HEK293 (cell line): Measurements from ENCODE around the gene LPP.

ENCODE experiments used
- CTCF ChIA-PET: fragments of 350-600 bp; formaldehyde crosslinking; extraction: SDS; loops from one replicate; lab custom pipeline; 2021; ENCODE audit warnings: antibody characterized with exemption; lab: Yijun Ruan, JAX
- POLR2A ChIA-PET: fragments of 300-600 bp; formaldehyde crosslinking; extraction: SDS; loops from one replicate; lab custom pipeline; 2020; ENCODE audit warnings: antibody characterized with exemption, inconsistent platforms; lab: Yijun Ruan, JAX
- H3K27ac ChIP-seq: fragments of 200-500 bp; sonication (Bioruptor generic); 2 replicates; pipeline ENCODE4 v1.5.1; 2014; ENCODE audit warnings: low read depth, low read length, control low read depth, inconsistent platforms; ENCODE audit errors: extremely low read depth
- H3K36me3 ChIP-seq, 2 experiments: fragments of 200-500 bp in 1 of 2; sonication (Bioruptor generic) in 1 of 2; 1 replicate in 1 of 2; 2 replicates in 1 of 2; pipeline ENCODE4 v1.5.1; 2014 to 2017; ENCODE audit warnings: inconsistent platforms in 2 of 2, low read length in 2 of 2; ENCODE audit not compliant: control insufficient read depth in 2 of 2, insufficient read depth in 1 of 2
- H3K4me1 ChIP-seq: fragments of 200-500 bp; sonication (Bioruptor generic); 2 replicates; pipeline ENCODE4 v1.5.1; 2014; ENCODE audit warnings: mild to moderate bottlenecking, low read length, inconsistent platforms; ENCODE audit not compliant: control insufficient read depth, insufficient read depth
- H3K4me3 ChIP-seq: 2 replicates; pipeline ENCODE4 v1.5.1; 2011; ENCODE audit warnings: low read depth, mild to moderate bottlenecking, control low read depth, low read length, moderate library complexity
- H3K9me3 ChIP-seq: fragments of 200-500 bp; sonication (Bioruptor generic); 2 replicates; pipeline ENCODE4 v1.5.1; 2014; ENCODE audit warnings: low read depth, low read length, inconsistent platforms; ENCODE audit not compliant: control insufficient read depth, insufficient read depth
- GLI2 ChIP-seq: fragments of 450-650 bp; formaldehyde crosslinking; IDR thresholded peaks from 2 replicates; pipeline ENCODE4; 2017; ENCODE audit warnings: missing biosample characterization, missing genetic modification characterization, low read depth, borderline replicate concordance
- IKZF3 ChIP-seq: fragments of 450-650 bp; IDR thresholded peaks from 2 replicates; pipeline ENCODE4 v1.5.0; 2018; ENCODE audit warnings: missing biosample characterization, mild to moderate bottlenecking, missing genetic modification characterization, moderate library complexity
- MEIS1 ChIP-seq: sonication (generic); formaldehyde crosslinking; IDR thresholded peaks from 2 replicates; pipeline ENCODE4 v1.8.1; 2022; ENCODE audit warnings: missing genetic modification reagents, mild to moderate bottlenecking, borderline replicate concordance
- MYNN ChIP-seq: fragments of 450-650 bp; formaldehyde crosslinking; IDR thresholded peaks from 2 replicates; pipeline ENCODE4 v1.5.1; 2016; ENCODE audit warnings: missing biosample characterization, missing genetic modification characterization, borderline replicate concordance
- WT1 ChIP-seq: fragments of 450-650 bp; formaldehyde crosslinking; IDR thresholded peaks from 2 replicates; pipeline ENCODE4 v1.5.1; 2016; ENCODE audit warnings: missing biosample characterization, missing genetic modification characterization
- ZBTB1 ChIP-seq: fragments of 450-650 bp; formaldehyde crosslinking; IDR thresholded peaks from 2 replicates; pipeline ENCODE4 v1.5.1; 2016; ENCODE audit warnings: missing biosample characterization, missing genetic modification characterization
- ZBTB10 ChIP-seq: fragments of 450-650 bp; formaldehyde crosslinking; IDR thresholded peaks from 2 replicates; pipeline ENCODE4 v1.5.1; 2016; ENCODE audit warnings: missing biosample characterization, missing genetic modification characterization
- ZBTB26 ChIP-seq: fragments of 450-650 bp; formaldehyde crosslinking; optimal IDR thresholded peaks from 2 replicates; pipeline ENCODE3; 2016; ENCODE audit warnings: missing biosample characterization, mild to moderate bottlenecking, missing genetic modification characterization
- ZFP69B ChIP-seq: fragments of 450-650 bp; formaldehyde crosslinking; IDR thresholded peaks from 2 replicates; pipeline ENCODE4 v1.5.1; 2016; ENCODE audit warnings: missing biosample characterization, missing genetic modification characterization
- ZNF114 ChIP-seq: fragments of 450-650 bp; formaldehyde crosslinking; IDR thresholded peaks from 2 replicates; pipeline ENCODE4 v1.5.0; 2017; ENCODE audit warnings: missing biosample characterization, missing genetic modification characterization
- ZNF140 ChIP-seq: fragments of 450-650 bp; formaldehyde crosslinking; IDR thresholded peaks from 2 replicates; pipeline ENCODE4 v1.5.1; 2016; ENCODE audit warnings: missing biosample characterization, missing genetic modification characterization
- ZNF146 ChIP-seq: fragments of 450-650 bp; formaldehyde crosslinking; IDR thresholded peaks from 2 replicates; pipeline ENCODE4 v1.5.1; 2016; ENCODE audit warnings: missing biosample characterization, missing genetic modification characterization
- ZNF155 ChIP-seq: fragments of 450-650 bp; formaldehyde crosslinking; IDR thresholded peaks from 2 replicates; pipeline ENCODE4 v1.5.1; 2016; ENCODE audit warnings: missing biosample characterization, missing genetic modification characterization
- ZNF169 ChIP-seq: fragments of 450-650 bp; formaldehyde crosslinking; IDR thresholded peaks from 2 replicates; pipeline ENCODE4 v1.5.1; 2016; ENCODE audit warnings: missing biosample characterization, missing genetic modification characterization
- ZNF174 ChIP-seq: fragments of 450-650 bp; formaldehyde crosslinking; IDR thresholded peaks from 2 replicates; pipeline ENCODE4 v1.5.0; 2017; ENCODE audit warnings: missing biosample characterization, mild to moderate bottlenecking, missing genetic modification characterization
- ZNF24 ChIP-seq: fragments of 450-650 bp; formaldehyde crosslinking; IDR thresholded peaks from 2 replicates; pipeline ENCODE4 v1.5.1; 2016; ENCODE audit warnings: missing biosample characterization, missing genetic modification characterization
- ZNF362 ChIP-seq: fragments of 450-650 bp; formaldehyde crosslinking; IDR thresholded peaks from 2 replicates; pipeline ENCODE4 v1.5.1; 2016; ENCODE audit warnings: missing biosample characterization, missing genetic modification characterization
- ZNF544 ChIP-seq: fragments of 450-650 bp; formaldehyde crosslinking; IDR thresholded peaks from 2 replicates; pipeline ENCODE4 v1.5.0; 2017; ENCODE audit warnings: missing biosample characterization, missing genetic modification characterization
- ZNF555 ChIP-seq: fragments of 450-650 bp; formaldehyde crosslinking; conservative IDR thresholded peaks from 2 replicates; pipeline ENCODE4 v1.5.1; 2017; ENCODE audit warnings: missing biosample characterization, mild to moderate bottlenecking, missing genetic modification characterization, inconsistent platforms
- ZNF600 ChIP-seq: fragments of 450-650 bp; formaldehyde crosslinking; IDR thresholded peaks from 2 replicates; pipeline ENCODE4 v1.5.1; 2016; ENCODE audit warnings: missing biosample characterization, missing genetic modification characterization
- ZNF626 ChIP-seq: fragments of 450-650 bp; sonication (Bioruptor Pico); formaldehyde crosslinking; IDR thresholded peaks from 2 replicates; pipeline ENCODE4 v1.5.1; 2018; ENCODE audit warnings: missing biosample characterization, missing genetic modification characterization, inconsistent platforms
- ZNF768 ChIP-seq: fragments of 450-650 bp; formaldehyde crosslinking; IDR thresholded peaks from 2 replicates; pipeline ENCODE4 v1.5.1; 2018; ENCODE audit warnings: missing biosample characterization, mild to moderate bottlenecking, missing genetic modification characterization
- ZNF776 ChIP-seq: fragments of 450-650 bp; formaldehyde crosslinking; IDR thresholded peaks from 2 replicates; pipeline ENCODE4 v1.5.0; 2017; ENCODE audit warnings: missing biosample characterization, missing genetic modification characterization, borderline replicate concordance
- ZNF791 ChIP-seq: fragments of 450-650 bp; formaldehyde crosslinking; IDR thresholded peaks from 2 replicates; pipeline ENCODE4 v1.5.1; 2016; ENCODE audit warnings: missing biosample characterization, missing genetic modification characterization
- ZNF837 ChIP-seq: fragments of 450-650 bp; formaldehyde crosslinking; IDR thresholded peaks from 2 replicates; pipeline ENCODE4 v1.5.1; 2016; ENCODE audit warnings: missing biosample characterization, missing genetic modification characterization
- ZSCAN18 ChIP-seq: fragments of 450-650 bp; formaldehyde crosslinking; IDR thresholded peaks from 2 replicates; pipeline ENCODE4 v1.5.1; 2016; ENCODE audit warnings: missing biosample characterization, missing genetic modification characterization

Gene LPP

GRCh38 chr3:188284455-188285212, 130.7 kb downstream of the LPP start:
- no peak overlapping the region for H3K27ac ChIP-seq
- CTCF ChIA-PET: interaction anchor here (1.1 kb wide), 1 partner anchor 10 kb away, joined by 4 read pairs; no protein-coding TSS in a partner anchor

DNA sequence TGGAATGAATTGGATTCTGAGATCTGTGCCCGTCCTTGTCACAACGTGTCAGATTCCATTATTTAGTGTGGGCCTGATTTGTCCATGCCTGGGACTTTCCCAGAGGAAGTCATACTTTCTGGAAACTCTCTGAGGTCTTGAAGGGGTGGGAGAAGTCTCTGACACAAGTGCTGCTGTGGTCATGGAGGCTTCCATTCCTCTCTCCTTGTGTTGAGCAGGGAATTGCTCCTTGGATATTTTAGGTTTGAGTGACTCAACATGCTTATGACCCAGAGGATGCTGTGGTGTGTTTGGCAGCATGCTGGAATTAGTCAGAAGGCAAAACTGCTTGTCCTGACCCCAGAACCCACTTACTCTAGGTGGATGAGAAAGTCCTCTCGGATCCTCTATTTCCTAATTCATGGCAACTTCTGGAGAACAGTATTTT, 132.1 kb downstream of the LPP start:
- CTCF ChIA-PET: no interaction called here
- H3K4me1 ChIP-seq: peaks cover 2% of the 10 kb centered on the region; the same call in 1 of the 2 replicates
- no peaks in the 10 kb centered on the region for H3K36me3 ChIP-seq
- POLR2A ChIA-PET: no interaction called here
- H3K27ac ChIP-seq: no peak overlapping the region
- H3K4me3 ChIP-seq: no peak overlapping the region
- TF ChIP-seq ZNF600 (tag by site-specific recombination) (0 out of 2 replicates have a peak, but pooled peaks have one; percentile 26), ZBTB1 (tag by site-specific recombination) (no peak), ZNF791 (tag by site-specific recombination) (no peak), ZNF544 (tag by site-specific recombination) (no peak)
- TF ChIP-seq, all 188 proteins: peak for 1
- no peaks in the 10 kb centered on the region for H3K9me3 ChIP-seq

More at GRCh38 chr3:188284455-188285212, 130.7 kb downstream of the LPP start:
- H3K4me1 ChIP-seq: peaks cover 2% of the 10 kb centered on the region; the same call in 1 of the 2 replicates
- H3K4me3 ChIP-seq: no peak overlapping the region
- TF ChIP-seq ZNF776 (tag by site-specific recombination): no peak
- TF ChIP-seq ZNF626 (tag by site-specific recombination): no peak
- no peak for TF ChIP-seq ZNF362 (tag by site-specific recombination)
- TF ChIP-seq ZBTB10 (tag by site-specific recombination): no peak
- no peak for TF ChIP-seq ZNF837 (tag by site-specific recombination)
- no peak for TF ChIP-seq ZNF555 (tag by site-specific recombination)
- TF ChIP-seq IKZF3 (tag by site-specific recombination): no peak
- no peak for TF ChIP-seq ZNF791 (tag by site-specific recombination)
- TF ChIP-seq ZNF768 (tag by site-specific recombination): no peak
- no peak for TF ChIP-seq ZSCAN18 (tag by site-specific recombination)
- no peak for TF ChIP-seq ZNF174 (tag by site-specific recombination)
- H3K9me3 ChIP-seq: no peaks in the 10 kb centered on the region
- POLR2A ChIA-PET: no interaction called here
- no peaks in the 10 kb centered on the region for H3K36me3 ChIP-seq

DNA sequence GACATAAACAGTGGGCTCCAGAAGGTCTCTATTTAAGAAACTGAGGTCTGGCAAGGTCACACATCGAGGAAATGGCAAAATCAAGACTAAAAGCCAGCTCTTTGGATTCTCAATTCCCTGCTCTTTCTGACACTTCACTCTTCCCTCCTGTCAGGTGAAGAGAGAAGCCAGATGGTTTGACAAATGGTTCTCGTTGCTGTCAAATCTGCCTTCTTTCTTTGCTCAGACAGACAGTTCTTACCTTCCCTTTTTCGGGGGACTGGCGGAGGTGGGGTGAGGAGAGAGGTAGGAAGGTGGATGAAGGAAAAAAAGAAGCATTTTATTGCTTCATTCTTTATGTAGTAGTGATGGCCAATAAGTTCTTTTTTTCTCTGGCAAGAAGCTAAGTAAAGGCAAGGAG, 133.4 kb downstream of the LPP start:
- ChIA-PET CTCF (no interaction called here), POLR2A (no interaction called here)
- Histone ChIP-seq H3K4me1 (peaks cover 2% of the 10 kb centered on the region; the same call in 1 of the 2 replicates), H3K36me3 (no peaks in the 10 kb centered on the region), H3K4me3 (no peak overlapping the region), H3K9me3 (no peaks in the 10 kb centered on the region), H3K27ac (no peak overlapping the region)
- no peak for TF ChIP-seq ZFP69B
- TF ChIP-seq ZBTB26: no peak
- no peak for TF ChIP-seq WT1 (tag by site-specific recombination)
- no peak for TF ChIP-seq ZNF600 (tag by site-specific recombination)
- TF ChIP-seq ZNF146: no peak
- TF ChIP-seq ZNF24 (tag by site-specific recombination): no peak
- no peak for TF ChIP-seq ZNF155 (tag by site-specific recombination)
- no peak for TF ChIP-seq ZNF140 (tag by site-specific recombination)
- TF ChIP-seq ZNF114 (tag by site-specific recombination): no peak
- no peak for TF ChIP-seq ZNF169 (tag by site-specific recombination)
- TF ChIP-seq GLI2 (tag by site-specific recombination): no peak
- no peak for TF ChIP-seq MEIS1 (CRISPR knock-in tag)
- no peak for TF ChIP-seq MYNN (tag by site-specific recombination)
